Measurements from ENCODE around the gene PNLIP. TPM values are rescaled to one million over a fixed set of nuclear protein-coding genes. Genes with fewer than 3 reads are reported as not detected.

Gene PNLIP
- total RNA-seq, 2 donors from 2014 or later: not detected

Other genes with a start within 250 kb of the PNLIP start
- gene CCDC172, start 221.5 kb upstream of the PNLIP start, total RNA-seq: not detected
- gene PNLIPRP3, start 118.1 kb upstream of the PNLIP start, total RNA-seq: not detected
- gene PNLIPRP1, start 45.0 kb downstream of the PNLIP start, total RNA-seq: not detected
- gene PNLIPRP2, start 75.0 kb downstream of the PNLIP start, total RNA-seq: not detected
- gene HSPA12A, start 196.6 kb downstream of the PNLIP start, total RNA-seq: 1 to 10 TPM in 1 of 2 donors, under 1 TPM in 1; 0.22 to 1.1 TPM

Measured in activated T-helper 17 cell treated with anti-CD3 and anti-CD28 coated beads, Interleukin-2, amount 50 U/mL, for 72 hours (primary cell).